ENCODE data around the gene SPRED2.

Gene SPRED2

GRCh38 chr2:65402323-65402722, 30.1 kb downstream of the SPRED2 start:
- H4K20me1 ChIP-seq (ENCODE audit: control insufficient read depth, insufficient read depth, low read depth, low read length) = peaks cover 10% of the 10 kb centered on the region; the same call in 1 of the 2 replicates
- TF ChIP-seq EZH2phosphoT487 (IDR thresholded peaks at IDR 0.05; ENCODE audit: borderline replicate concordance, low read length) (no peak), CTCF (IDR thresholded peaks at IDR 0.05; ENCODE audit: low read depth, low read length, poor library complexity, severe bottlenecking) (no peak)
- 0 out of 2 replicates have a peak, but pooled peaks cover 2% of the 10 kb centered on the region for H3F3A ChIP-seq (ENCODE audit: control insufficient read depth, insufficient read depth)
- no peaks in the 10 kb centered on the region for H3K27me3 ChIP-seq (ENCODE audit: control insufficient read depth, low read length)
- no peaks in the 10 kb centered on the region for H3K36me3 ChIP-seq (ENCODE audit: control insufficient read depth, low read length)
- H3K9me2 ChIP-seq (replicated peaks; ENCODE audit: control insufficient read depth, low read length) = no peaks in the 10 kb centered on the region
- H3K79me2 ChIP-seq (ENCODE audit: control insufficient read depth, low read length) = peaks cover 82% of the 10 kb centered on the region
- no peaks in the 10 kb centered on the region for H3K9me3 ChIP-seq (ENCODE audit: control insufficient read depth, insufficient read depth, low read length)
- H3K4me1 ChIP-seq (ENCODE audit: control insufficient read depth, low read length) = peaks cover 65% of the 10 kb centered on the region
- H3K27ac ChIP-seq (ENCODE audit: low read depth, low read length) = no peak overlapping the region
- H3K4me3 ChIP-seq (ENCODE audit: low read length) = no peak overlapping the region
- no peak overlapping the region for H3K4me2 ChIP-seq (ENCODE audit: low read length)

DNA sequence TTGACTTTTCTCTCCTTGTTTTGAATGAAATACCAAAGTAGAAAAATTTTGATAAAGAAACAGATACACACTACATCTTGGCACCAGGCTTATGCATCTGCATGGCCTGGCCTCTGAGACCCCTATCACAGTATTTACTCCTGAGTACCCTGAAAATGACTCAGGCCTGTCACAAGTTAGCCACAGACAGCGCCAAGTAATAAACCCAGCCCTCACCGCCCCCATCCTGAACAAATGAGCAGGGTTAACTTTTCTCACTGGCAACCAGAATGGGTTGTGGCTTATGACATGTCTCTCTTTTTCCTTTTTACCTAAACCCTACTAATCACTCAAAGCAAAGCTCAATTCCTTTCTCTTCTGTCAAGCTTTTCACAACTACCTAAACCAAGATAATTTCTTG, 35.3 kb downstream of the SPRED2 start:
- Histone ChIP-seq H3F3A (ENCODE audit: control insufficient read depth, insufficient read depth) (peaks cover 8% of the 10 kb centered on the region; the same call in 1 of the 2 replicates), H4K20me1 (ENCODE audit: control insufficient read depth, insufficient read depth, low read depth, low read length) (peaks cover 10% of the 10 kb centered on the region; the same call in 1 of the 2 replicates), H3K79me2 (ENCODE audit: control insufficient read depth, low read length) (peaks cover 83% of the 10 kb centered on the region), H3K9me3 (ENCODE audit: control insufficient read depth, insufficient read depth, low read length) (no peaks in the 10 kb centered on the region), H3K27me3 (ENCODE audit: control insufficient read depth, low read length) (no peaks in the 10 kb centered on the region), H3K9me2 (replicated peaks; ENCODE audit: control insufficient read depth, low read length) (no peaks in the 10 kb centered on the region), H3K4me1 (ENCODE audit: control insufficient read depth, low read length) (peaks cover 67% of the 10 kb centered on the region), H3K4me3 (ENCODE audit: low read length) (peak overlapping the region; percentile 30; the same call in 1 of the 2 replicates), H3K27ac (ENCODE audit: low read depth, low read length) (no peak overlapping the region), H3K36me3 (ENCODE audit: control insufficient read depth, low read length) (no peaks in the 10 kb centered on the region), H3K4me2 (ENCODE audit: low read length) (peak overlapping the region; percentile 90)
- TF ChIP-seq CTCF (IDR thresholded peaks at IDR 0.05; ENCODE audit: low read depth, low read length, poor library complexity, severe bottlenecking) (no peak), EZH2phosphoT487 (IDR thresholded peaks at IDR 0.05; ENCODE audit: borderline replicate concordance, low read length) (no peak)

DNA sequence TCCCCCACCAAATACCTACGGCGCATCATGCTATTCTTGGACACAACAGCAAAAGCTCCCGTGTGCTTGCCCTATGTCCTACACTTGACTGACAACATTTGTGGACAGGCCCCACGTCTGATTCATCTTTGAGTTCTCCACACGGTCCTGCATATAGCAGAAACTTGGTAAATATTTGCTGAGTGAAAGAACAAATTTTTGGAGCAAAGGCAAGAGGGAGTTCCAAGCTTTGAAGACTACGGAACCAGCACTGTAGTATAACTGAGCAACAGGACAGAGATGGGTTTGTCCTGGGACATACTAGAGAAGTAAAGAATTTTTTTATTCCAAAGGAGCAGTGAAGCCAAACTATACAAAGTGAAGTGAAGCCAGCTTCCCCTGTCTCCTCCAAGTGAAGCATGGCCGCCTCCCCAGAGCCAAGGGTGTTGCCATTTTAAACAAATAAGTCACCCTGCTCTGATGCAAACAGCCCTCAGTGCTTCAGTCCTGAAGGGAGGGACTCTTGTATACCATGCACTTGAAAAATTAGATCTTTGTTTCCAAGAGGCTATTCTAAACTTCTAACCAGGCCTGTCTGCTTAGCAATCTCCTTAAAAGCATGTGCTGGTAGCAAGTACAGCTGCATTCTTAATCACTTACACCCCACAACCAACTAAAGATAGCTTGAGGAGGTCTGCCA, 35.9 kb downstream of the SPRED2 start:
- Histone ChIP-seq H3K4me2 (ENCODE audit: low read length) (peak overlapping the region; percentile 90), H3K9me2 (replicated peaks; ENCODE audit: control insufficient read depth, low read length) (no peaks in the 10 kb centered on the region), H3K9me3 (ENCODE audit: control insufficient read depth, insufficient read depth, low read length) (no peaks in the 10 kb centered on the region), H3K79me2 (ENCODE audit: control insufficient read depth, low read length) (peaks cover 81% of the 10 kb centered on the region), H3F3A (ENCODE audit: control insufficient read depth, insufficient read depth) (peaks cover 8% of the 10 kb centered on the region; the same call in 1 of the 2 replicates), H3K4me3 (ENCODE audit: low read length) (peak overlapping the region; percentile 30), H3K27me3 (ENCODE audit: control insufficient read depth, low read length) (no peaks in the 10 kb centered on the region), H4K20me1 (ENCODE audit: control insufficient read depth, insufficient read depth, low read depth, low read length) (peaks cover 10% of the 10 kb centered on the region; the same call in 1 of the 2 replicates), H3K27ac (ENCODE audit: low read depth, low read length) (0 out of 2 replicates have a peak overlapping the region, but pooled peaks have one; percentile 7), H3K4me1 (ENCODE audit: control insufficient read depth, low read length) (peaks cover 74% of the 10 kb centered on the region), H3K36me3 (ENCODE audit: control insufficient read depth, low read length) (no peaks in the 10 kb centered on the region)
- no peak for TF ChIP-seq CTCF (IDR thresholded peaks at IDR 0.05; ENCODE audit: low read depth, low read length, poor library complexity, severe bottlenecking)
- TF ChIP-seq EZH2phosphoT487 (IDR thresholded peaks at IDR 0.05; ENCODE audit: borderline replicate concordance, low read length) = no peak
